HCT116 (cell line): ENCODE data around the gene INS. TPM values are rescaled to one million over a fixed set of nuclear protein-coding genes. Genes with fewer than 3 reads are reported as not detected.

Source experiments
- ATAC-seq: fragments of 200-7000 bp; cut with Tn5 transposase; 2 replicates; pipeline ENCODE4 v1.9.1; 2020; ENCODE audit warnings: mild to moderate bottlenecking, moderate library complexity
- BruUV-seq: library from RNA; stranded (reverse); fragments of 400-500 nt; replicated peaks from 2 replicates; lab custom pipeline; 2021; lab: Mats Ljungman, UMichigan
- CTCF ChIA-PET: fragments of 300-600 bp; sonication (Branson Sonifier 250); formaldehyde crosslinking; loops from one replicate; lab custom pipeline; 2021; ENCODE audit warnings: antibody characterized with exemption; lab: Charles Lee
- POLR2A ChIA-PET: fragments of 300-600, 350-600 bp; sonication (Branson Sonifier 250); formaldehyde crosslinking; loops from one replicate; lab custom pipeline; 2021; ENCODE audit warnings: antibody characterized with exemption; lab: Charles Lee
- RAD21 ChIA-PET, 2 experiments: fragments of 300-600 bp; sonication (Branson Sonifier 250); formaldehyde crosslinking; loops; one replicate each; lab custom pipeline; 2023; ENCODE audit warnings: low total read pairs in 2 of 2; ENCODE audit not compliant: uncharacterized antibody in 2 of 2, unreplicated experiment in 2 of 2, low non-redundant PET in 1 of 2; lab: Charles Lee
- DNase-seq: peaks from one replicate; pipeline ENCODE4 v3.0.0-alpha.2; 2010; ENCODE audit warnings: low read depth, low spot score
- H2AFZ ChIP-seq: fragments of 200-600 bp; shearing (Covaris generic), sonication (generic); 2 replicates; pipeline ENCODE4 v1.6.1; 2017; ENCODE audit warnings: low read depth, mixed run types, mixed read lengths, antibody characterized with exemption, low read length; ENCODE audit not compliant: poor library complexity, severe bottlenecking
- H3K27ac ChIP-seq: 2 replicates; pipeline ENCODE4 v1.5.1; 2012; ENCODE audit warnings: low read depth, low read length
- H3K27me3 ChIP-seq: fragments of 200-600 bp; sonication (generic); 2 replicates; pipeline ENCODE4 v1.6.1; 2016; ENCODE audit warnings: mixed run types, low read length, mixed read lengths; ENCODE audit not compliant: insufficient read depth
- H3K36me3 ChIP-seq, 2 experiments: fragments of 200-500 bp in 1 of 2; fragments of 200-600 bp in 1 of 2; sonication (Bioruptor generic) in 1 of 2; sonication (generic) in 1 of 2; 2 replicates each; pipeline versions ENCODE4 v1.5.1 to v1.6.1; 2014 to 2016; ENCODE audit warnings: low read length in 2 of 2, inconsistent platforms in 1 of 2, mixed read lengths in 1 of 2, mixed run types in 1 of 2; ENCODE audit not compliant: insufficient read depth in 2 of 2, control insufficient read depth in 1 of 2
- H3K4me1 ChIP-seq, 2 experiments: fragments of 200-600 bp in 1 of 2; sonication (generic) in 1 of 2; 2 replicates each; pipeline versions ENCODE4 v1.5.1 to v1.6.1; 2012 to 2017; ENCODE audit warnings: low read length in 2 of 2, inconsistent platforms in 1 of 2, mild to moderate bottlenecking in 1 of 2, mixed read lengths in 1 of 2, mixed run types in 1 of 2, moderate library complexity in 1 of 2; ENCODE audit not compliant: insufficient read depth in 2 of 2, control insufficient read depth in 1 of 2
- H3K4me2 ChIP-seq: fragments of 200-600 bp; sonication (generic); 2 replicates; pipeline ENCODE4 v1.6.1; 2017; ENCODE audit warnings: mixed run types, low read length, mixed read lengths
- H3K4me3 ChIP-seq, 2 experiments: fragments of 200-600 bp in 1 of 2; sonication (generic) in 1 of 2; replicated peaks in 1 of 2; 2 replicates each; pipeline ENCODE4 v1.5.1; 2011 to 2016; ENCODE audit warnings: low read length in 2 of 2, control low read depth in 1 of 2, low read depth in 1 of 2, mild to moderate bottlenecking in 1 of 2, mixed read lengths in 1 of 2, mixed run types in 1 of 2
- H3K79me2 ChIP-seq: fragments of 200-600 bp; sonication (generic); 2 replicates; pipeline ENCODE4 v1.6.1; 2017; ENCODE audit warnings: mild to moderate bottlenecking, mixed run types, low read length, moderate library complexity, mixed read lengths; ENCODE audit not compliant: insufficient read depth
- H3K9ac ChIP-seq: fragments of 200-600 bp; sonication (generic); 2 replicates; pipeline ENCODE4 v1.6.1; 2016; ENCODE audit warnings: low read length, mixed read lengths
- H3K9me2 ChIP-seq: fragments of 200-600 bp; sonication (generic), shearing (Covaris generic); 2 replicates; pipeline ENCODE4 v1.6.1; 2017; ENCODE audit warnings: mixed run types, mild to moderate bottlenecking, moderate library complexity; ENCODE audit not compliant: insufficient read depth
- H3K9me3 ChIP-seq, 2 experiments: fragments of 200-500 bp in 1 of 2; fragments of 200-600 bp in 1 of 2; sonication (Bioruptor generic) in 1 of 2; sonication (generic) in 1 of 2; 2 replicates each; pipeline ENCODE4 v1.6.1; 2014 to 2017; ENCODE audit warnings: low read length in 2 of 2, mixed read lengths in 2 of 2, inconsistent platforms in 1 of 2, low read depth in 1 of 2, mild to moderate bottlenecking in 1 of 2, mixed run types in 1 of 2, moderate library complexity in 1 of 2; ENCODE audit not compliant: control insufficient read depth in 1 of 2, insufficient read depth in 1 of 2
- H4K20me1 ChIP-seq: fragments of 200-600 bp; sonication (generic), shearing (Covaris generic); 2 replicates; pipeline ENCODE4 v1.6.1; 2017; ENCODE audit warnings: mixed run types, mild to moderate bottlenecking, moderate library complexity; ENCODE audit not compliant: insufficient read depth
- CEBPB ChIP-seq: IDR thresholded peaks from 2 replicates; pipeline ENCODE4 v1.6.1; 2012; ENCODE audit warnings: low read depth
- CTCF ChIP-seq, 3 experiments: fragments of 200-600 bp in 1 of 3; sonication (generic) in 1 of 3; IDR thresholded peaks in 2 of 3; conservative IDR thresholded peaks in 1 of 3; 2 replicates each; pipeline ENCODE4 v1.5.1; 2012 to 2017; ENCODE audit warnings: low read depth in 2 of 3, low read length in 2 of 3, antibody characterized with exemption in 1 of 3, borderline replicate concordance in 1 of 3, control low read depth in 1 of 3, mild to moderate bottlenecking in 1 of 3, mixed read lengths in 1 of 3, mixed run types in 1 of 3, moderate library complexity in 1 of 3; ENCODE audit not compliant: insufficient read depth in 1 of 3
- EZH2phosphoT487 ChIP-seq: fragments of 200-600 bp; IDR thresholded peaks from 2 replicates; pipeline ENCODE4 v1.6.1; 2018; ENCODE audit warnings: antibody characterized with exemption, borderline replicate concordance
- TCF7L2 ChIP-seq: IDR thresholded peaks from 2 replicates; pipeline ENCODE4 v1.7.0; 2011; ENCODE audit warnings: borderline replicate concordance, inconsistent platforms; ENCODE audit not compliant: insufficient read depth, insufficient read length; ENCODE audit errors: extremely low read depth
- ZFX ChIP-seq: fragments of 450-650 bp; IDR thresholded peaks from 2 replicates; pipeline ENCODE4 v1.6.1; 2017
- intact Hi-C: fragments of 100-400 bp; cut with micrococcal nuclease; formaldehyde crosslinking; loops from 2 replicates; pipeline ENCODE4 v1.10.0; 2022
- total RNA-seq: library from RNA; stranded (reverse); gene quantifications from one replicate; pipeline ENCODE4 v1.2.1, GENCODE V29; 2021; ENCODE audit not compliant: unreplicated experiment

Gene INS
- total RNA-seq, 1 experiment from 2014 or later, result 0.44 TPM

- Histone ChIP-seq H3K36me3 (no peaks in the 10 kb centered on the region), H3K4me1 (peaks cover 11 to 28% of the 10 kb centered on the region in 2 experiments), H3K4me2 (no peak overlapping the region), H3K4me3 (no peak overlapping the region), H3K79me2 (no peaks in the 10 kb centered on the region), H3K27me3 (no peaks in the 10 kb centered on the region), H2AFZ (no peak overlapping the region), H3K9ac (no peak overlapping the region), H4K20me1 (no peaks in the 10 kb centered on the region), H3K9me3 (no peaks in the 10 kb centered on the region), H3K27ac (no peak overlapping the region; the same call in 1 of the 2 replicates), H3K9me2 (no peaks in the 10 kb centered on the region)
- DNase-seq, result no peak
- no TSS peak for BruUV-seq
- POLR2A ChIA-PET, result no interaction called here
- no peak for ATAC-seq
- TF ChIP-seq EZH2phosphoT487 (no peak), ZFX (no peak), TCF7L2 (no peak), CTCF (IDR thresholded peaks at IDR 0.05 in 2 of 3, conservative IDR thresholded peaks at IDR 0.05 in 1 of 3; ENCODE audit: borderline replicate concordance in 1 of 3, insufficient read depth in 1 of 3, low read depth in 2 of 3, low read length in 2 of 3) (no peak), CEBPB (no peak)
- RAD21 ChIA-PET, result interaction anchor here (1.1 to 1.5 kb wide), 3 partner anchors 101 to 222 kb away, joined by 3 to 5 read pairs (median 4); no protein-coding TSS in a partner anchor
- intact Hi-C loops, result loop anchor here (1.0 to 10.0 kb wide), 4 partner anchors 101 to 337 kb away; partner anchors contain the start of gene TSSC4
- CTCF ChIA-PET, result interaction anchor here (1.0 to 3.7 kb wide), 3 partner anchors 100 to 222 kb away, joined by 4 to 24 read pairs (median 9); no protein-coding TSS in a partner anchor
Observed at GRCh38 chr11:2197771-2198520, 36.9 kb upstream of the INS start.
